Sigmoid colon (tissue), 7 donors: ENCODE measurements around the gene PRKCSH. TPM values are rescaled to one million over a fixed set of nuclear protein-coding genes. Genes with fewer than 3 reads are reported as not detected.

Experiments
- DNase-seq: peaks from one replicate; pipeline ENCODE4 v3.0.0-alpha.2; 2019
- H3K27ac ChIP-seq, 4 donors: fragments of 200-600 bp; sonication (generic); one replicate each; pipeline ENCODE4 v1.5.1; 2016 to 2019; ENCODE audit warnings: mild to moderate bottlenecking in 1 of 4
- H3K27me3 ChIP-seq, 3 donors: fragments of 200-600 bp; sonication (generic); one replicate each; pipeline ENCODE4 v1.5.1; 2019; ENCODE audit warnings: mild to moderate bottlenecking in 1 of 3
- H3K36me3 ChIP-seq, 4 donors: fragments of 200-600 bp; sonication (generic); one replicate each; pipeline ENCODE4 v1.5.1; 2016 to 2019
- H3K4me1 ChIP-seq, 4 donors: fragments of 200-600 bp; sonication (generic); one replicate each; pipeline ENCODE4 v1.5.1; 2017 to 2019
- H3K4me3 ChIP-seq, 4 donors: fragments of 200-600 bp; sonication (generic); one replicate each; pipeline ENCODE4 v1.5.1; 2017 to 2019; ENCODE audit warnings: mild to moderate bottlenecking in 2 of 4, moderate library complexity in 1 of 4
- H3K9me3 ChIP-seq, 4 donors: fragments of 200-600 bp in 3 of 4; sonication (generic) in 3 of 4; one replicate each; pipeline versions ENCODE4 v1.5.1 to v1.6.1; 2013 to 2019
- EP300 ChIP-seq, 4 donors: sonication (generic); formaldehyde crosslinking; IDR thresholded peaks; one replicate each; pipeline ENCODE4 v1.6.1; 2017; ENCODE audit warnings: antibody characterized with exemption in 4 of 4
- POLR2A ChIP-seq, 2 donors: fragments of 450-650 bp; IDR thresholded peaks; one replicate each; pipeline ENCODE4 v1.6.1; 2016; ENCODE audit warnings: antibody characterized with exemption in 2 of 2, mild to moderate bottlenecking in 2 of 2, moderate library complexity in 2 of 2
- POLR2AphosphoS5 ChIP-seq, 4 donors: sonication (generic); formaldehyde crosslinking; IDR thresholded peaks; one replicate each; pipeline ENCODE4 v1.6.1; 2017; ENCODE audit warnings: antibody characterized with exemption in 4 of 4
- WGBS, 2 donors: extraction: QIAGEN DNeasy Blood & Tissue Kit; methylation state at CpG; one replicate each; pipeline ENCODE4 v1.1.7; 2013; 5-methylcytosine and 5-hydroxymethylcytosine counted together
- intact Hi-C: fragments of 100-400 bp; cut with DNase I; formaldehyde crosslinking; loops from one replicate; pipeline ENCODE4 v1.15.1; 2023
- polyA plus RNA-seq, 3 donors: library from polyadenylated mRNA; stranded (reverse); fragments of 200-250 nt; gene quantifications; one replicate each; pipeline ENCODE4 v1.2.3, GENCODE V29; 2013
- total RNA-seq, 4 donors: library from RNA; depleted of rRNA; stranded (reverse); fragments of >200 nt; gene quantifications; one replicate each; pipeline ENCODE4 v1.1.0, GENCODE V29; 2016
- TF ChIP-seq, protein P1 (sequence below), 4 experiments: fragments of 450-650 bp in 3 of 4; fragments of 200-600 bp in 1 of 4; IDR thresholded peaks; one replicate each; pipeline ENCODE4 v1.5.1; 2016 to 2019; ENCODE audit warnings: antibody characterized with exemption in 4 of 4, mild to moderate bottlenecking in 3 of 4, moderate library complexity in 2 of 4
- donor health status: healthy with polysubstance abuse.
- donor health status: Bipolar disorder and iron deficiency.
- donor health status: healthy.

Gene PRKCSH
- total and polyA plus RNA-seq, 7 donors = 57.6 to 187 (median 89.3) TPM

DNA sequence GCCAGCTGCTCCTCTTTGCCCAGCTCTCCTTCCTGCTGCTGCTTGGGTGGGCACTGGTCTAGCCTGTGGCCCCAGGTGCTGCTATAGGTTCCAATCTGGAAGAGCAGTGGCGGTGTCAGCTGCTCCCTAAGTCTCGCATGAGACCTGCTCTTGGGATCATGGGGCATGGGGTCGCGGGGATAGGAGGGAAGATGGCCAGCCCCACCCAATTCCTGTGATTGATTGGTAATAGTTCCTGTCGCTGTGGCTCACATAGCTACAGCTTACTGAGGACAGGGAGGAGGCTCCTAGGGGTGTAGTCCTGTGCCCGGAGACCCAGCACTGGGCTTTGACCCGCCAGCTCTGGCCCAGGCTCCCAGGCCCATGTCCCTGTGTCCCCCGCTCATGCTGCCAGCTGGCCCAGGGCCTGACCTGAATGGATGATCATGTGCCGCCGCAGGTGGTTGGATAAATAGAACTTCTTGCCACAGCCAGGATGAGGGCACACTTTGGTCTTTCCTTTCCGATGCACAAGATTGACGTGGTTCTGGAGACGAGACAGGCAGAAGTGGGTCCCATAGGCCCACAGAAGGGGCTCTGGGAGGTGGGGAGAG, 49.9 kb downstream of the PRKCSH start:
- H3K4me1 ChIP-seq = peaks cover 0 to 28% (median 26%) of the 10 kb centered on the region in 4 donors
- no peak for DNase-seq
- intact Hi-C loops = no loop called here
- 95 to 96% methylated on average over 13 of the region's 13 CpGs for WGBS, 2 donors
- H3K27ac ChIP-seq = no peak overlapping the region
- no peaks in the 10 kb centered on the region for H3K9me3 ChIP-seq
- TF ChIP-seq EP300 (IDR thresholded peaks at IDR 0.05) = no peak
- TF ChIP-seq POLR2AphosphoS5 (IDR thresholded peaks at IDR 0.05) = no peak
- no peak for TF ChIP-seq POLR2A (IDR thresholded peaks at IDR 0.05)
- TF ChIP-seq, protein P1, sequence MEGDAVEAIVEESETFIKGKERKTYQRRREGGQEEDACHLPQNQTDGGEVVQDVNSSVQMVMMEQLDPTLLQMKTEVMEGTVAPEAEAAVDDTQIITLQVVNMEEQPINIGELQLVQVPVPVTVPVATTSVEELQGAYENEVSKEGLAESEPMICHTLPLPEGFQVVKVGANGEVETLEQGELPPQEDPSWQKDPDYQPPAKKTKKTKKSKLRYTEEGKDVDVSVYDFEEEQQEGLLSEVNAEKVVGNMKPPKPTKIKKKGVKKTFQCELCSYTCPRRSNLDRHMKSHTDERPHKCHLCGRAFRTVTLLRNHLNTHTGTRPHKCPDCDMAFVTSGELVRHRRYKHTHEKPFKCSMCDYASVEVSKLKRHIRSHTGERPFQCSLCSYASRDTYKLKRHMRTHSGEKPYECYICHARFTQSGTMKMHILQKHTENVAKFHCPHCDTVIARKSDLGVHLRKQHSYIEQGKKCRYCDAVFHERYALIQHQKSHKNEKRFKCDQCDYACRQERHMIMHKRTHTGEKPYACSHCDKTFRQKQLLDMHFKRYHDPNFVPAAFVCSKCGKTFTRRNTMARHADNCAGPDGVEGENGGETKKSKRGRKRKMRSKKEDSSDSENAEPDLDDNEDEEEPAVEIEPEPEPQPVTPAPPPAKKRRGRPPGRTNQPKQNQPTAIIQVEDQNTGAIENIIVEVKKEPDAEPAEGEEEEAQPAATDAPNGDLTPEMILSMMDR (IDR thresholded peaks at IDR 0.05) = no peak
- H3K36me3 ChIP-seq = peaks cover 0 to 38% (median 10%) of the 10 kb centered on the region in 4 donors
- peaks cover 32 to 62% (median 44%) of the 10 kb centered on the region in 3 donors for H3K27me3 ChIP-seq
- H3K4me3 ChIP-seq = no peak overlapping the region

DNA sequence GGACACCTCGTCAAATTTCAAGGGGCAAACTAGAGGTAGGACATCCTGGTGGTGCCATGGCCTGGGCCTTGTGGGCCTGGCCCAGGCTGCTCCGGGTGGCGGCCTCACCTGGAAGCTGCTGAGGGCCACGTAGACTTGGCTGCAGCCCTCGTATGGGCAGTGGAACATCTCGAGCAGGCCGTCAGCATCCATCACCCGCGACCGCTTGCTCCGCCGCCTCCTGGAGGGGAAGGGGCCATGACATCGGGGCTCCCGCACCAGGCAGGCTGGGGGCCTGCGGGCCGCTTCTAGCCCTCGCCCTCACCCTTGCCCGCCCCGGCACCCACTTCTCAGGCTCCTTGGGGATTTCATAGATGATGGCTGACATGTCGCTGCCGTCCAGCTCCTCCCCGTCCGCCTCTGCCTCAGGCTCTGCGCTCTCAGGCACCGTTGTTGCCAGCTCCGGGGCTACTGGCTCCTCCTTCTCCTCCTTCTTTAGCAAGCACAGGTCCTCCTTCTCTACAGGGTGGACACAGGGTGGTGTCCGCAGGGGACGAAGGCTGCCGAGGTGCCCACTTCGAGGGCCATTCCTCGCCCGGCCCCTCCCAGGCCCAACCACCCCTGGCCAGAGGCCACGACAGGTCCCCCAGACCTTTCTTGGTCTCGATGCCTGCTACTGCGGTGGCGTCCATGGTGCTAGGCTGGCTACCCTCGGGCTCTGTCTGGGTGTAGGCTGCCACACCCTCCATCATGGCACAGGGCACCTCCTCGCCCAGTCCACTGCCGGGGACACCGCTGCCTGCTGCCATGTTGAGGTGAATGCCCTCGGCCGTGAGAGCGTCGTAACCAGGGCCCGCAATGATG, 51.4 kb downstream of the PRKCSH start:
- 93 to 95% methylated on average over 45 of the region's 45 CpGs for WGBS, 2 donors
- intact Hi-C loops = no loop called here
- Histone ChIP-seq H3K36me3 (peaks cover 0 to 52% (median 10%) of the 10 kb centered on the region in 4 donors), H3K27me3 (peaks cover 18 to 47% (median 29%) of the 10 kb centered on the region in 3 donors), H3K27ac (no peak overlapping the region), H3K4me3 (no peak overlapping the region), H3K9me3 (no peaks in the 10 kb centered on the region), H3K4me1 (peaks cover 0 to 15% (median 13%) of the 10 kb centered on the region in 4 donors)
- TF ChIP-seq POLR2A (IDR thresholded peaks at IDR 0.05) = no peak
- no peak for TF ChIP-seq EP300 (IDR thresholded peaks at IDR 0.05)
- TF ChIP-seq POLR2AphosphoS5 (IDR thresholded peaks at IDR 0.05) = no peak
- TF ChIP-seq, protein P1 (IDR thresholded peaks at IDR 0.05) = no peak
- no peak for DNase-seq

DNA sequence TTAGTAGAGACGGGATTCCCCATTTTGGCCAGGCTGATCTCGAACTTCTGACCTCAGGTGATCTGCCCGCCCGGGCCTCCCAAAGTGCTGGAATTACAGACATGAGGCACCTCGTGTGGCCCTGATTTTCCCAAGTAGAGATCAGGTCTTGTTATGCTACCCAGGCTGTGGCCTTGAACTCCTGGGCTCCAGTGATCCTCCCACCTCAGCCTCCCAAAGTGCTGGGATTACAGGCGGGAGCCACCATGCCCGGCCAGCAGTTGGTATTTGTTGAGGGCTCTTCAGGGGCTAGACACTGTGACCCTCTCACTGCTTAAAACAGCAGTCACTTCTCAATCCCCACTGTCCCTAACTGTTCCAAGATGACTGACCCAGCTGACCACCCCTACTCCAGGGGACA, 53.9 kb downstream of the PRKCSH start:
- Histone ChIP-seq H3K27ac (no peak overlapping the region), H3K9me3 (no peaks in the 10 kb centered on the region), H3K4me1 (no peaks in the 10 kb centered on the region), H3K4me3 (no peak overlapping the region), H3K27me3 (peaks cover 0 to 22% (median 4%) of the 10 kb centered on the region in 3 donors), H3K36me3 (peaks cover under 1 to 64% (median 8%) of the 10 kb centered on the region in 4 donors)
- DNase-seq = no peak
- TF ChIP-seq, protein P1 (IDR thresholded peaks at IDR 0.05) = no peak
- TF ChIP-seq EP300 (IDR thresholded peaks at IDR 0.05) = no peak
- TF ChIP-seq POLR2AphosphoS5 (IDR thresholded peaks at IDR 0.05) = no peak
- no peak for TF ChIP-seq POLR2A (IDR thresholded peaks at IDR 0.05)
- intact Hi-C loops = no loop called here
- WGBS, 2 donors = 94 to 97% methylated on average over 7 of the region's 7 CpGs

DNA sequence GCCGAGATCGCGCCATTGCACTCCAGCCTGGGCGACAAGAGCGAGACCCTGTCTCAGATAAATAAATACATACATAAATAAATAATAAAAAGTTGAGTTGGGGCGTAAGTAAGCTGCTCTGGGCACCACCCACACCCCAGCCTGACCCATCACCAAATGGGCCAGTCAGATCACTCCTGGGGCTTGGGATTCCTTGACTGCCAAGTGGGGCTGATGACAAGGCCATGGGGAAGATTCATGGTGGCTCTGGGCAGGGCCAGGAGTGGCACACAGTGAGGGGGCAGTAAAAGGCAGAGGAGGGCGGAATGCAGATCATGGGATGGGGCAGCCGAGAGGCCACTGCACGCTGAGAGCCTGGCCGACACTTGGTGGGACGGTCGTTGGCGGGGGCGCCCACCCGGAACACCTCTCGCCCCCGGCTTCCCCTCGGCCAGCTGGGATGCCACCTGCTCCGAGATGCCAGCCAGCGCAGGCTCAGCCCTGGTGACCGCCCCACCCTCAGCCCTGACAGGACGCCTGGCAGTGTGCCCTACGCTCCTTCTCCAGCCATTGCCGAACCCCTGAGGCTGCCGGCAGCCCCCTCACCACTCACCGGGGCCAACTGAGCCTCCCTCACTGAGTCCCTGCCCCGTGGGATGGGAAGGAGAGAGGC, 59.3 kb downstream of the PRKCSH start:
- TF ChIP-seq POLR2AphosphoS5 (IDR thresholded peaks at IDR 0.05) (no peak), EP300 (IDR thresholded peaks at IDR 0.05) (no peak), POLR2A (IDR thresholded peaks at IDR 0.05) (no peak)
- TF ChIP-seq, protein P1 (IDR thresholded peaks at IDR 0.05) = no peak
- no peaks in the 10 kb centered on the region for H3K27me3 ChIP-seq
- intact Hi-C loops = no loop called here
- peaks cover 8 to 72% (median 23%) of the 10 kb centered on the region in 4 donors for H3K36me3 ChIP-seq
- H3K27ac ChIP-seq = no peak overlapping the region
- DNase-seq = no peak
- no peaks in the 10 kb centered on the region for H3K9me3 ChIP-seq
- H3K4me3 ChIP-seq = no peak overlapping the region
- H3K4me1 ChIP-seq = peaks cover 0 to 5% (median 2%) of the 10 kb centered on the region in 4 donors
- WGBS, 2 donors = 94 to 97% methylated on average over 27 of the region's 27 CpGs
